HG03039 (cell line): Measurements from ENCODE around the gene TMEM158.
A peak's percentile ranks its signal among the peaks of the same experiment; 100 is the strongest.

ENCODE experiments used
- ATAC-seq: cut with Tn5 transposase; IDR thresholded peaks from one replicate; pipeline ENCODE4 v1.9.1; 2021; ENCODE audit warnings: mild to moderate bottlenecking, moderate library complexity; ENCODE audit not compliant: unreplicated experiment

TMEM158 gene

DNA sequence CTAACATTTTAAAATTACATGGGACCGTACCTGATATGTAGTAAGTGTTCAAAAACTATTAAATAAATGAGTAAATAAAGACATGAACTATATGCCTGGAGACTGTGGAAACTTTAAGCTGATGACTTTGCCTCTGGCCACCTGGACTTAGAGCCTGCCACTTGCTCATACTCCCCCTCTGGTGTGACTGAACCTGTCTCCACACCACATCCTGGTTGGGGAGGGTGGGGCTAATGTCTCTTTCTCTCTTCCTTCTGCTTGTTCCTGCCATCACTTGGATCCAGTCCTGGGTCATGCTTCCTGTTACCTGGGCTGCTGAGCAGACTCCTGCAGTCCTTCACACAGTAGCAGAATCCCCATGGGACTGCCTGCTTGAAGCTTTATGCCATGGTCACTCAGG is 8.2 kb upstream of the TMEM158 start:
- ATAC-seq: no peak

- ATAC-seq: no peak
Observed at GRCh38 chr3:45232521-45232920, 6.4 kb upstream of the TMEM158 start.

GRCh38 chr3:45227946-45228345 is 1.9 kb upstream of the TMEM158 start:
- no peak for ATAC-seq

DNA sequence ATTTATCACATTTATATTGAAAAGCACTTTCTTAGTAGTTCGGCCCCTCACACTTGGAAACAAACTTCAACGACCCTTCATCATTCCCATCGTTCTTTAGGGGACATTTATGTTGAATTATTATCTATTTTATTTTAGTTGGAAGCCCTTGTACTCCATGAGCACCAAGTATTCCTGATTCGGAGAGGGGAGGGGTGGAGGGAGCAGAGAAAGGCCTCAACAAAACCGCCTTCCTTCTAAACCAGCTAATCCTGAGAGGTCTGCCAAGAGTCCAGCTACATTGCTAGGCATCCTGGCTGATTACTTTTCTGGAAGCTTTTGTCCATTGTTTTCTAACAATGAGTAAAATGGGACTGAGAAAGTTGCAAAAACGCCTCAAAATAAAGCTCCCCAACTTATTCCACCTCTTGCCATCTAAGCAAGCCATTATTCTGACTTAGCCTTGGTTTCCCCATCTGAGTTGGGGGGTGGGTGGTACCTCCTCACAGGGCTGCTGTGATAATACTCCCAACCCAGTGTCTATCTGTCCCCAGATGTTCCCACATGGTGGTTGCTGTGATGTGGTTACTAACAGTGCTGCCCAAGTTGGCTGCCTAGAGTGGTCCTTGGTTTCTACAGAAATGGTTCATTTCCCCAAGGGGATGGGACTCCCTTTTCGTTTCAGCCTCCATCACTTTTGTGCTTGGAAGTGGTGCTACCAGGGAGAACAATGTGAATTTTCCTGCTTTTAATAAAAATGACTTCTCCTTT is 1.2 kb upstream of the TMEM158 start:
- ATAC-seq: no peak

GRCh38 chr3:45225465-45226205 is 452 bp downstream of the TMEM158 start:
- ATAC-seq: peak; percentile 27

DNA sequence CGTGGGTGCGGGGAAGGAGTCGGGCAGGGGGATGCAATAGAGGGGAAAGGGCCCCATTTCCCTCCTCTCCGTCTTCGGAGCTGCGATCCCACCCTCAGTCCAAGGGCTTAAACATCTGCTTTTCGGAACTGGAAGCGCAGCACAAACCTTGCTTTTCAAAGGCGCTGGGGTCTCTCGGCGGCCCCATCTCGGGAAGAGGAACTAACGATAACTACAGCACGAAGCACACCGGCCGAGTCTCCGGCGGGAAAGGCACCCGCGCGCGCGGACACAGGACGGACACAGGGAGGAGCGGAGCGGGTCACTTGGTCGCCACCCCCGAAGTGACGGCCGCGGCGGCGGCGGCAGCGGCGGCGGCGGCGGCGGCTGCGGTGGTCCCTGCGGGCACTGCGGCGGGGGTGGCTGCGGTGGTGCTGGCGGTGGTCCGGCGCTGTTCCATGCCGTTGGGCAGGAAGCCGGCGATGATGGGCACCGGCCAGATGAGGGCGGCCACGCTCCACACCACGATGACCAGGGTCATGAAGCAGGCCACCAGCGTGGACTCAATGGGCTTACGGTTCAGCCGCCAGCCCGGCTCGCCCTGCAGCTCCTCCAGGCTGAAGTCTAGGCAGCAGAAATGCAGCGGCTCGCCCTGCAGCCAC is 1.1 kb downstream of the TMEM158 start:
- ATAC-seq: peak; percentile 27

DNA sequence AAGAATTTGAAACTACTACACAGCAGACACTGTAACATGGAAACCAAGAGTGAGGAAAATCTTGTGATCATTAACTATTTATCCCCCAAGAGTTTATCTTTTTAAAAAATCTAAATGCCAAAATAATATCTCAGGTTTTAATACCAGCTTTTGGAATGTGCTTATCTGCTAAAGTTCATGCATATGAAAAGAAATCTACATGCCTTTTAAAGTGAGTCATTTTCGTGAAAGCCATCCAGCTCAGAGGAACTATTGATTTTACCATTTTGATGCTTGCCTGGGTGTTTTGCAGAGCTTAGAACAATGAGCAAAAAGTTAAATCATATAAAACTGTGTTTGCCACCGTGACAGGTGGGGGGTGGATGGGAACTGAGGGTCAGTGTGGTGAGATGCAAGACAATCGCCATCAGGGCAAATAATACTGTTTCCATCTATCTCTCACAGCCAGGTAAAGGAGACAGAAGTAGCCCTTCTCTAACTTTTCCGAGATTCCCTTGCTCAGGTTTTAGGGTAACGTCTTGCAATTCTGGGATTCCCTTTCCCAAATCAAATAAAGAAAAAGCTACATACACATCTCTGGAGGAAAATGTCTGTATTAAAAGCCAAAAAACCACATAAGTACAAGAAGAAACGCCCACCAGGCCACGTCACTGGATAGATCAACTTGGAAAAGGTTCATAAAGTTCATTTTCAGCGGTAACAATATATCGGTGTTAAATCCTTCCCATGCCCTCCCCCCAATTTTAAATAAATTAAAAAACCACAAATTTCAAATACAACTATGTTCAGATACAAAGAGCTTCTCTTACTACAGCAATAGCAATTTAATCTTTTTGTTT is 2.0 kb downstream of the TMEM158 start:
- ATAC-seq: no peak

DNA sequence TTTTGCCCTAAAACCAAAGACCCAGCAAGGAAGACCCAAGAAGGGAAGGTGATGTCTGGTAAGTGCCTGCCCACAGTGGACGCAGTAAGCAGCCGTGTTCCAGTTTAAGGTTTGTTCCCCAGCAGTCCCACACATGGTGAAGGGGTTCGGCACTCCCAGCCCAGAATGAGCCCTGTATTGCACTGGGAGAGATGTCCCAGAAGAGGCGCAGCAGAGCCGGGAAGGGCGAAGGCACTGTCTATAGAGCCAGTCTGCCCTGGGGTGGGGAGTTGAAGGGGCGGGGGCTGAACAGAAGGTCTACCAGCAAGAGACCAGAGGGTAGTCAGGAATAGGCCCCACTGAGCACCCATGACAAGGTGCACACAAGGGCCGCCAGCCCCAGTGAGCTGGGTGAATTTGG is 6.4 kb downstream of the TMEM158 start:
- ATAC-seq: no peak

DNA sequence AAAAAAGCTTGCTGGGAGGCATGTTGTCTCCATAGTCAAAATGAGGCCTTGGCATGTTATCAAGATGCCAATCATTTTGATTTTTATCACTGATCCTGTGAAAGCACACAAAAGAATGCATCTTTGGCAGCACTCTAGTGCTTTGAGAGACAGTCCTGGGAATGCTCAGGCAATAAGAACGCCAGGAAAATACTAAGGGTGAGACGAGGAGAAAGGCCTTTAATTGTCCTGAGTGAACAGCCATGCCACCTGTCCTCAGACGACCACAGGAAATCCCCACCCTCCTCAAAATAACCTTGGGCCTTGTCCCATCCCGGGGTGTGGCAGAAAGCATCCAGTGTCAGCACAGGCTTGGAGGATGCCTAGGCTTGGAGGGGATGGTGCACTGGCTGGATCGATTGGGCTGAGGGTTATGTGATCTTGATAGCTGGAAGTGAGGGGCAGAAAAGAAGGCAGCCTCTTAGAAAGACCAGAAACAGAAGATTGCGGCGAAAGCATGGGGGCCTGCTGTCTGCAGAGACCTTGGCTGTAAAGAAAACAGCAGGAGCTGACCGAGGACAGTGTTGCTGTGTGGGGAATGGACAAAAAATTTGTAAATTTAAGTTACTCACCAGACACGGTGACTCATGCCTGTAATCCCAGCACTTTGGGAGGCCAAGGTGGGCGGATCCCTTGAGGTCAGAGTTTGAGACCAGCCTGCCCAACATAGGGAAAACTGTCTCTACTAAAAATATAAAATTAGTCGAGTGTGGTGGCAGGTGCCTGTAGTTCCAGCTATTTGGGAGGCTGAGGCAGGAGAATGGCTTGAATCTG is 7.3 kb downstream of the TMEM158 start:
- no peak for ATAC-seq

- no peak for ATAC-seq
Observed at GRCh38 chr3:45216021-45216609, 10.0 kb downstream of the TMEM158 start.

GRCh38 chr3:45215466-45215865 is 10.6 kb downstream of the TMEM158 start:
- ATAC-seq: no peak

DNA sequence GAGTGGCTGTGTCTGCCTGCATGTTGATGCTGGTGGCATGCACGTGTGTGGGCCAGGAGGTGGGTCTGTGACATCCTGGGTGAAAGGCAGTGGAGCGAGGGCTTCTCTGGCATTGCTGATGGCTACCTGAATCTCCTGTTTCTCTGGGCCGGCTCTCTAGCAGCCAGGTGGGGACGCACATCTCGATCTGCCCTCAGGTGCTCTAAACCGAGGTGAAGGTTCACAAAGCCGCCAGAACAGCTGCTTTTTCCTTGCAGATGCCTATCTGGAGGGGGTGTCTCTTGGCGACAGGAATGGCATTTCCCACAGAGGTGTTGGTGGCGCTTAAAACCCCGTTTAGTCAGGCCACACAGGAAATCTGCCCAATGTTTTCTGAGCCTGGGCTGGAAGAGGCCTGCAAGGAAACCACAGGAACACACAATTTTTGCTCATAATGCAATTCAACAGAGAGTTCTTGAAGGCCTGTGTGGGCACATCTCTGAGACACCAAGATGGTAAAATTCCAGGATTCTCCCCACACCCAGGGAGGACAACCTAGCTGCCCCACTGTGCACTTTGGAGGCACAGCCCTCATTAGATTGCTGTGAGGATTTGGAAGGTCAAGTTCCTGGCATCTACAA is 11.9 kb downstream of the TMEM158 start:
- ATAC-seq: no peak

DNA sequence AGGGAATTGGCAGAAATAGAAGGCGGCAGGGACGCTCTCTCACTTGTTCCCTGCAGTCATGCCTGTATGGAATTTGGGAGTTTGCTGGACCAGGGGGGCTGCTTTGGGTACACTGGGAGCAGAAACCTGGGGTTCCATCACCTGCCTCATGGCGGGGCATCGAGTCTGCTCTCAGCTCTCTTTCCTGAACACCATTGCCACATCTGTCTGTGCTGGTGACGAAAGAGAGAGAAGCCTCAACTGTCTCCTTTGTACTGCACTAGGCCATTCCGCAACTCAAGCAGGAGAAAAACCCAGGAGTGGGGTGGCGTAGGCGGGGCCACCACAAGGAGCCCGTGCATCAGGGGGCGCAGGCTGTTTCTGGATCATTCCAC is 14.0 kb downstream of the TMEM158 start:
- no peak for ATAC-seq

GRCh38 chr3:45211466-45212094 is 14.5 kb downstream of the TMEM158 start:
- no peak for ATAC-seq

DNA sequence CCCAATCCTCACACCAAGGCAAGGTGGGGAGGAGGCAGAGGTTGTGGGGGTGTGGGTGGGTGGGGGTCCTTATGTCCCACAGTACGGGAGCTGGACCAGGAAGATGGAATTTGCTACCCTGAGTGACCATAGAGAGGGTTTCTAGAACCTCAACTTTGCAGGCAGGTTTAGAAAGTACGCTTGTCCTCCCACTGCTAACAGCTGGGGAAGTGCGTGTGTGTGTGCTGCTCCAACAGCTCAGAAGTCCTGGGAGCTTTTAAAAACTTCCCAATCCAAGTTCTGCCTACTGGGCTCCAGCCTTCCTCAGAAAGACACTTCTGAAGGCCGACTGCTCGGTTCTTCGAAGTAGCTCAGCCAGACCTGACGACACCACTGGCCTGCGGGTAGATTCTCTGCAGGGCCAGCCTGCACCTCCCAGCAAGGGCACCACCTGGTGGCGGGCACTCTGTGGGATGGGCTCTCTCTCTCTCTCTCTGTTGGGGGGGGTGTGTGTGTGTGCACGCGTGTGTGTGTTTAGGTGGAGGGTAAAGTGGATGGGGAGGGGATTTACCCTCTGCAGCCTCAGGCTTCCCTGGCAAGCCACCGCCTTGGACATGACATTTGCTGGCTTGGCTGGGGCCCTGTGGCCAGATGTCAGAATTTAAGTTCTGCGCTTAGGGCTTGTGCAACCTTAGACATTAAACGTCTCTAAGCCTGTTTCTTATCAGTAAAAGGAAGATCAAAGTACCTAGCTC is 15.6 kb downstream of the TMEM158 start:
- no peak for ATAC-seq

- no peak for ATAC-seq
Observed at GRCh38 chr3:45209526-45209925, 16.6 kb downstream of the TMEM158 start.

DNA sequence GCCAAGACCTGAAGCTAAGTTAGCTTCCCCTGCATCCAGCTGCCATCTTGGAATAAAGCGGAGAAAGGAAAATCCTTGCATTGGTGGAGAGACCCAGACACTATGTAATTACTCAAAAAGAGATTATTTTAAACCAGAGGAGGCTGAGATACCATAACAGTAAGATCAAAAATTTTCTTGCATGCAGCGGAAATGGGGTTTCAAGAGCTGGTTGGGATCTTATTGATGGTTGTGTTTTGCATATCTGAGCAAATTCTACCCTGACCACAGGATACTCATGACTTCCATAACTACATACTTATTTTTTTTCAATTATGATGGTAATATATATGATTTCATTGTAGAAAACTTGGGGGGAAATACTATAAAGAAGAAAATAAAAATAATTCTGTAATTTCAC is 17.5 kb downstream of the TMEM158 start:
- ATAC-seq: no peak

DNA sequence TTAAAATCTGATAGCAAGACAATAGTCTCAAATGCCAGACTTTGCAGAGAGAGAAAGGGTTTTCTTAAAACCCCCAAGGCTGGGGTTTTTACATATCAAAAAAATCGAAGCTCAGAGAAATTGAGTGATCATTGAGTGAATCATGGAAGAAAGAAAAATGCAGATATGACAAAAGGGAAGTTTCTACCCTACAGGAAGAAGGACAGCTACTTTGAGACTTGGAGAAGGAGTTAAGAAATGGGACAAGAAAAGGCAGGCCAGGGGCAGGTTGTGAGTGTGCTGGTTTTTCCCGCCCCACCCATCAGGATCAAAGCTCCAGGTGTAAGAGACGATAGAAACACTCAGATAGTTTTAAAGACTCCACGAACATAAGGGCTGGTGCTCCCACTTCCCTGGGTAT is 18.6 kb downstream of the TMEM158 start:
- ATAC-seq: no peak
